Mucosa of rectum (tissue), 2 donors: ENCODE measurements around the gene OSGEP.
A peak's percentile ranks its signal among the peaks of the same experiment; 100 is the strongest.

Experiments used
- H3K27ac ChIP-seq, 2 donors: one replicate each; pipeline ENCODE4 v1.7.0; 2013; ENCODE audit warnings: inconsistent platforms in 2 of 2, low read depth in 2 of 2, low read length in 2 of 2
- H3K27me3 ChIP-seq, 2 donors: one replicate each; pipeline ENCODE4 v1.7.0; 2013; ENCODE audit warnings: low read length in 2 of 2; ENCODE audit not compliant: control insufficient read depth in 2 of 2, insufficient read depth in 2 of 2
- H3K36me3 ChIP-seq, 2 donors: one replicate each; pipeline ENCODE4 v1.7.0; 2013; ENCODE audit warnings: low read length in 2 of 2; ENCODE audit not compliant: control insufficient read depth in 2 of 2, insufficient read depth in 2 of 2
- H3K4me1 ChIP-seq, 2 donors: one replicate each; pipeline ENCODE4 v1.7.0; 2013; ENCODE audit warnings: low read length in 2 of 2, mild to moderate bottlenecking in 1 of 2; ENCODE audit not compliant: control insufficient read depth in 2 of 2, insufficient read depth in 2 of 2
- H3K4me3 ChIP-seq, 2 donors: one replicate each; pipeline ENCODE4 v1.7.0; 2013; ENCODE audit warnings: low read length in 2 of 2
- H3K9ac ChIP-seq, 2 donors: one replicate each; pipeline ENCODE4 v1.7.0; 2013; ENCODE audit warnings: low read length in 2 of 2, low read depth in 1 of 2, mild to moderate bottlenecking in 1 of 2
- H3K9me3 ChIP-seq, 2 donors: one replicate each; pipeline ENCODE4 v1.7.0; 2013; ENCODE audit warnings: low read length in 2 of 2; ENCODE audit not compliant: control insufficient read depth in 2 of 2
- donor health status: healthy.
- donor health status: Normal muscosa, but diverticular disease.

OSGEP gene

DNA sequence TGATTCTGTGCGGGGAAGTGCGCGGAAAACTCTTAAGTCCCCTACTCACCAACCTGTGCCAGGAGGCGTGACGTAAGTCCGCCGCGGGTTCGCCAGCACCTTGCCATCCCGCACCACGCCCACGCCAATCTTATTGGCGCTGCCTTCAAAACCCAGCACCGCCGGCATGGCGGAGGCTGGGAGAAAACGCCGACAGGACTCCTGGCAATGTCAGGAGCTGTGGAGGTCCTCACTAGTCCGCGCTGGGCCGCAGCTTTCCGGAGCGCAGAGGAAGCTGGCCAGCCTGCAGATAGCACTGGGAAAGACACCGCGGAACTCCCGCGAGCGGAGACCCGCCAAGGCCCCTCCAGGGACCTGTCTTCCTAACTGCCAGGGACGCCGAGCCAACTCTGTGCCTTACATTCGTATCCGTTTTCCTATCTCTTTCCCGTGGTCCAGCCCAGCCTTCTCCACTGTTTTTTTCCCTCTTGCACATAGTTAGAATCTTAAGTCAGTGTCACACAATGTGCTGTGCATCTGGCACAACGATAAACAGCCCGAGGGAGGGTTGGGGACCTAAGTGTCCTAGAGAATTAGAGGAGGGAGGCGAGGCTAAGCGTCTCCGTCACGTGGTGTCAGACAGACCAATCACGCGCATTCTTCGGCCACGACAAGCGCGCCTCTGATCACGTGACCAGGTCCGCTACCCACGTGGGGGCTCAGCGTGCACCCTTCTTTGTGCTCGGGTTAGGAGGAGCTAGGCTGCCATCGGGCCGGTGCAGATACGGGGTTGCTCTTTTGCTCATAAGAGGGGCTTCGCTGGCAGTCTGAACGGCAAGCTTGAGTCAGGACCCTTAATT is at the start of gene OSGEP, which contains the start of gene APEX1:
Gene OSGEP, minus strand, starts transcription at position 297 of the 839 bp plus-strand sequence. Its CDS starts 129 bp downstream, at position 168.
Gene APEX1, plus strand, starts transcription at position 711 of the 839 bp plus-strand sequence. CDS start 420 bp downstream, outside the sequence.
- no peaks in the 10 kb centered on the region for H3K9me3 ChIP-seq
- H3K4me1 ChIP-seq: peaks cover 13 to 22% of the 10 kb centered on the region in 2 donors
- H3K4me3 ChIP-seq: peak within 1 kb of the TSS; percentile 87 to 99
- H3K36me3 ChIP-seq: peaks cover 39 to 49% of the 10 kb centered on the region in 2 donors
- H3K27me3 ChIP-seq: no peaks in the 10 kb centered on the region
- H3K27ac ChIP-seq: peak within 1 kb of the TSS; percentile 97 to 99
- H3K9ac ChIP-seq: peak within 1 kb of the TSS; percentile 87 to 99

DNA sequence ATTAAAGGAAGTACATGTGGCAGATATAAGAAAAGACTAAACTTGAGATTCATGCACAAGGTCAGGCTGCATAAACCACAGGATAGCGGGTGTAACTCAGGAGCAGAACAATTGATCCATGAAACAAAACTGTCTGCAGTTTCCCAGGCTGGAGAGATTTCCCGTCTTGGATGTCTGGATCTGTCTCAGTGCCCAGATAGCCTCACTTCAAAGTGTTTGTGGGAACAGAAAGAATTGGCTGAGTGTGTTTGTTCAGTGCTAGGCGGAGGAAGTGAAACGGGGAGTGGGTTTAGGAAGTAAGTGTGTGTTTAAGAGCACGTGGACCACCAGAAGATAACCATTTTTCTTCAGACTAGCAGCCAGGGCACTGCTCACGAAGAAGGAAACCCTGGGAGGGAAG is 49.3 kb upstream of the OSGEP start:
- Histone ChIP-seq H3K4me1 (no peaks in the 10 kb centered on the region), H3K36me3 (no peaks in the 10 kb centered on the region), H3K9me3 (no peaks in the 10 kb centered on the region), H3K9ac (no peak overlapping the region), H3K4me3 (no peak overlapping the region), H3K27ac (no peak overlapping the region), H3K27me3 (no peaks in the 10 kb centered on the region)

DNA sequence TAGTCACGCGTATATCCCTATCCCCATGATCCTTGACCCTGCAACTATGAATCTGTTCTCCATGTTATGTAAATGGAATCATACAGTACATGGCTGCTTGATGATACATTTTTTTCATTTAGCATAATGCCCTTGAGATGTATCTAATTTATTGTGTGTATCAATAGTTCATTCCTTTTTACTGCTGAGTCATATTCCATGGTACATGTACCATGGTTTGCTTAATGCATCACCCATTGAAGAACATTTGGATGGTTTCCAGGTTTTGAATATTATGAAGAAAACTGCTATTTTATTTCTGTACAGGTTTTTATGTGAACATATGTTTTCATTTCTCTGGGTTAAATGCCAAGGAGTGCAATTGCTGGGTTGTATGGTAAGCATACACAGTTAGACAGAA is 46.7 kb upstream of the OSGEP start:
- H3K9me3 ChIP-seq: no peaks in the 10 kb centered on the region
- H3K27ac ChIP-seq: no peak overlapping the region
- no peaks in the 10 kb centered on the region for H3K36me3 ChIP-seq
- H3K4me1 ChIP-seq: no peaks in the 10 kb centered on the region
- no peak overlapping the region for H3K9ac ChIP-seq
- H3K4me3 ChIP-seq: no peak overlapping the region
- H3K27me3 ChIP-seq: no peaks in the 10 kb centered on the region

DNA sequence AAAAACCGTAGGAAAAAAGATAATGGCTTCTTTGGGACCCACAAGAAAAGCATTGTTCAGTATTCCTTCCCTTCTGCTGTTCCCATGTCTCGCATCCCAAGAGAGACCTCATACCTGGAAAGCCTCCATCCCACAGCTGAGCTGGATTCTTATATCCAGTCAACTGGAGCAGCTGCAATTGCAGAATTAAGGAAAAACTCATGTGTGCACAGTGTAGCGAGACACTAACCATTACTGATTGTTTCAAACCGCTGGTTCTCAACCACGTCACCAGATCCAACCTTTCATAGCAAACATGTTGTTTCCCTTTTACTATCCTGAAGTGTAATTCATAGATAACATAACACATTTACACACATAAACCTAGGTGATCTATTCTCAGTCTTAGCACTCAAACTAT is 45.3 kb upstream of the OSGEP start:
- no peak overlapping the region for H3K9ac ChIP-seq
- no peaks in the 10 kb centered on the region for H3K36me3 ChIP-seq
- no peak overlapping the region for H3K27ac ChIP-seq
- H3K4me1 ChIP-seq: no peaks in the 10 kb centered on the region
- no peaks in the 10 kb centered on the region for H3K27me3 ChIP-seq
- H3K9me3 ChIP-seq: no peaks in the 10 kb centered on the region
- no peak overlapping the region for H3K4me3 ChIP-seq

DNA sequence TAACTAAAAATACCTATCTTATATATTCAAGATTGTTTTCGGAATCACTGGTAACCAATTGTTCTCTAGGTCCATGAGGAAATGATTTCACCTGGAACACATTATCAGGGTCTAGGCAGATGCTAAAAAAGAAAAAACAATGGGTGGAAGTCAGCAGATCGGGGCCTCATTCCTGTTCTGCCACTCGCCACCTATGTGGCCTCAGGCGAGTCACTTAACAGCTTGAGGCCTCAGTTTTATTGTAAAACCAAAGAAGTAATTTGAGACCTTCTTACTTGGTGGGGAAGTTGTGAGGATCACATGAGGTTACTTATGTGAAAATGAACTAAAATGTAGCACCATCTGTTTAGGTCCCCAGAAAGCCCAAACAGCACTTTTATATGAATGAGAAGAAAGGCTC is 44.5 kb upstream of the OSGEP start:
- no peaks in the 10 kb centered on the region for H3K9me3 ChIP-seq
- H3K27me3 ChIP-seq: no peaks in the 10 kb centered on the region
- H3K4me1 ChIP-seq: no peaks in the 10 kb centered on the region
- H3K27ac ChIP-seq: no peak overlapping the region
- no peak overlapping the region for H3K9ac ChIP-seq
- no peaks in the 10 kb centered on the region for H3K36me3 ChIP-seq
- H3K4me3 ChIP-seq: no peak overlapping the region

DNA sequence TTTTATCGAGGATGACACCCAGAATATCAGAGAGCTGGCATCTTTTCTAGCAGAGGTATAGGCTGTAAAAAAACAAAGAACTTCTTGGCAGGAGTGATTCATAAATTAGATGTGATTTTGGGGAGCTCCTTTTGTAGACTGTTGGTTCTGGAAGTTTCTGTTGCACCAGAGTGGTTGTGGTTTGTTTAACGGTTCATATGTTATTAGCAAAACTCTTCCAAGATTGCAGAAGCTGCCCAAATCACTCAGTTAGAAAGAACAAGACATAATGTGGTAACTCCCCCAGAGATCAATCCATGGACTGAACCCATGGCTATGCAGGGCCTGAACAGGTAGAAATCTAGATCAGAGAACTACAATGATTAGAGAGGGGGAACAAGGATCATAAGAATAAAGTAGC is 44.0 kb upstream of the OSGEP start:
- Histone ChIP-seq H3K27ac (no peak overlapping the region), H3K4me1 (no peaks in the 10 kb centered on the region), H3K9me3 (no peaks in the 10 kb centered on the region), H3K27me3 (no peaks in the 10 kb centered on the region), H3K36me3 (no peaks in the 10 kb centered on the region), H3K4me3 (no peak overlapping the region), H3K9ac (no peak overlapping the region)

DNA sequence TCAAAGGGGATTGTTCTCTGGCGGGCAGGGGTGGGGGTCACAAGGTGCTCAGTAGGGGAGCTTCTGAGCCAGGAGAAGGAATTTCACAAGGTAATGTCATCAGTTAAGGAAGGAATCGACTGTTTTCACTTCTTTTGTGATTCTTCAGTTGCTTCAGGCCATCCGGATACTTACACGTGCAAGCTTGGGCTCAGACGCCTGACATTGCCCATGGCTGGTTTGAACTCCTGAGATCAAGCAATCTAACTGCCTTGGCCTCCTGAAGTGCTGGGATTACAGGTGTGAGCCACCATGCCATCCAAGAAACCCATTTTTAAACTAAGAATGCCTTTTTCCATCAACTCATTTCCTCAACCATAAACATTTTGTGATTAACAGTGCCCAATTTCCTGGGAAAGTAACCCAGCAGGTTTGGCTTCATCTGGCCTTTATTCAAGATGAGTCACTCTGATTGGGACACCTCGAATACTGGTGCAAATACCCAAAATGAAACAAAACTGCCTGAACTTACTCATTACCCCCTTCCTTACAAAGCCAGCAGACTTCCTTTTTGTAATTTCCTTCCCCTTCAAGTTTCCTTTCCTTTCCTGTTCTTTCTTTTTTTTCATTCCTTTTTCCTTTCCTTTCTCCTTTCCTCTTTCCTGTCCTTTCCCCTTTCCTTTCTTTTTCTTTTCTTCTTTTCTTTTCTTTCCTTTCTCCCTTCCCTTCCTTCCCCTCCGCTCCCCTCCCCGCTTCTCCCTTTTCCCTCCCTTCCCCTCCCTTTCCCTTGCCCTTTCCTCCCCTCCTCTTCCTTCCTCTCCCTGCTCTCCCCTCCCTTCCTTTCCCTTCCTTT is 40.5 kb upstream of the OSGEP start:
- Histone ChIP-seq H3K36me3 (no peaks in the 10 kb centered on the region), H3K9ac (no peak overlapping the region), H3K9me3 (no peaks in the 10 kb centered on the region), H3K4me1 (no peaks in the 10 kb centered on the region), H3K27me3 (no peaks in the 10 kb centered on the region), H3K4me3 (no peak overlapping the region), H3K27ac (no peak overlapping the region)

DNA sequence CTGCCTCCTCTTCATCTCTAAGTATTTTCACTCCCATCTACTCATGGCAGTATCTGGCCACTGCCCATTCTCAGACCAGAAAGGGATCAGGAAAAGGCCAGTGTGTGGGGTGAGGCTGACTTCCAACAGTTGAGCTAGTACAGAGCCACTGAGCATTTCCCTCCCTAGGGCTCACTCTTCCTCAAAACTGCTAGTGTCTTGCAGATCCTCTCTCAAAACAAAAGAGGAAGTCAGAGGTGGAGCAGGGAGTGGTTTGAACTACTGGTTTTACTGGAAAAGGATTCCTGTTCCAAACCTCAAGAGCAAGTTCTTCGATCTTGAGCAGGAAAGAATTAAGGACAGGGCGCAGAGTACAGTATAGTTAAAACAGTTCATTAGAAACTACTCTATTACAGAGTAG is 39.0 kb upstream of the OSGEP start:
- Histone ChIP-seq H3K9me3 (no peaks in the 10 kb centered on the region), H3K9ac (no peak overlapping the region), H3K4me1 (no peaks in the 10 kb centered on the region), H3K4me3 (no peak overlapping the region), H3K36me3 (no peaks in the 10 kb centered on the region), H3K27me3 (no peaks in the 10 kb centered on the region), H3K27ac (no peak overlapping the region)

DNA sequence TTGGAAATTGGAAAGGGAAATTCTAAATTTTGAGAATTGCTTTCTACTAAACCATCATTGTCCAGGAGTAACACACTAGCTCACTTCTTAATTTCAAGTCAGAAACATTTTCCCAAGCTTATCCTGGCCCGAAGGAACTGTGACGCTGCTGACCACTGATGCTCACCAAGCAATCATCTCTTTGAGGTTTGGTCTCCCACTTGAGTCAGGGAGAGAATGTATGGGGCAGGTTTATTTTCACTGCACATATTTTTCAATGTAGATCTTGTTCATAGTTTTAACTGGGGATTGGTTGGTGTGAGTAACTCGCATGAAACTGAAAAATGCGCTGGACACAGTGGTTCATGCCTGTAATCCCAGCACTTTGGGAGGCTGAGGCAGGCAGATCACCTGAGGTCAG is 37.9 kb upstream of the OSGEP start:
- H3K4me1 ChIP-seq: no peaks in the 10 kb centered on the region
- H3K36me3 ChIP-seq: no peaks in the 10 kb centered on the region
- no peaks in the 10 kb centered on the region for H3K27me3 ChIP-seq
- H3K9ac ChIP-seq: no peak overlapping the region
- H3K9me3 ChIP-seq: no peaks in the 10 kb centered on the region
- H3K4me3 ChIP-seq: no peak overlapping the region
- H3K27ac ChIP-seq: no peak overlapping the region

DNA sequence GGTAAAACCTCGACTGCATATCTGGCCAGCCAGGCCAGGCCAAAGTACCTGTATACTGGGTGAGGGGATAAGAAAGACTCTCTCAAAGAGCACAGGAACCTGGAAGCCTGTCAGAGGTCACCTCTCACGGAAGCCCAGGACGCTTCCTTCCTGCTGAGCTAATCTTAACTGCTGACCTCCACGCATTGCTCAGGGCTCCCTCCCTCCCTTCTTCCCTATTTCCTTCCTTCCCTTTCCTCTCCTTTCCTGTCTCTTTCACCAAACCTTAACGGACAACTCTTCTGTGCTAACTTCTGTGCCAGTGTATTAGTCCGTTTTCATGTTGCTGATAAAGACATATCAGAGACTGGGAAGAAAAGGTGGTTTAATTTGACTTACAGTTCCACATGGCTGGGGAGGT is 36.0 kb upstream of the OSGEP start:
- Histone ChIP-seq H3K4me1 (no peaks in the 10 kb centered on the region), H3K27ac (peak overlapping the region in 1 of 2 donors; percentile 43), H3K9me3 (no peaks in the 10 kb centered on the region), H3K4me3 (no peak overlapping the region), H3K36me3 (no peaks in the 10 kb centered on the region), H3K27me3 (no peaks in the 10 kb centered on the region), H3K9ac (no peak overlapping the region)
